ENCODE data around the gene VWA1. TPM values are rescaled to one million over a fixed set of nuclear protein-coding genes. Genes with fewer than 3 reads are reported as not detected.
"Not testable (repeated sequence)": the region's sequence is repeated elsewhere in the genome, so short reads cannot be mapped to it uniquely, and the experiment has no call there.

Gene VWA1
- polyA plus RNA-seq, 1 donor (not counting 4 experiments of a cell fraction or from before 2014, with no cell fraction given): 6.5 TPM

DNA sequence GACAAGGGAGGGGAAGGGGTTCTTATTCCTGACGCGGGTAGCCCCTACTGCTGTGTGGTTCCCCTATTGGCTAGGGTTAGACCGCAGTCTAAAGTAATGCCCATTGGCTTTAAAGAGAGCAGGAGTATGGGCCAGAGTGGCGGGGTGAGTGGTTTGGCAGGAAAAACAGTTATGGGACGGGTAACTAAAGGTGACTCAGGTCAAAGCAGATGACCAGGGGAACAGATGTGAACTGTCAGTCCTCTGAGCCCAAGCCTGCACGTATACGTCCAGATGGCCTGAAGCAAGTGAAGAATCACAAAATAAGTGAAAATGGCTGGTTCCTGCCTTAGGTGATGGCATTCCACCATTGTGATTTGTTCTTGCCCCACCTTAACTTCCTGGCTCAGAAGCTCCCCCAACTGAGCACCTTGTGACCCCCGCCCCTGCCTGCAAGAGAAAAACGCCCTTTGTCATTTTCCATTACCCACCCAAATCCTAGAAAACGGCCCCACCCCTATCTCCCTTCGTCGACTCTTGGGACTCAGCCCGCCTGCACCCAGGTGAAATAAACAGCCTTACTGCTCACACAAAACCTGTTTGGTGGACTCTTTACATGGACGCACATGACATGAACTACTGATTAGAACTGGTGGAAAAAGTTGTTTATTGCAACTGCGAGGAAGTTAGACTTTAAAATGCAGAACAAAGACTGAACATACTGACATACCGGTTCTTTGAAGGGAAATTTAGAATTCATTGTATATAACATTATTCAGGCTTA lies 35.3 kb downstream of the VWA1 start:
- Histone ChIP-seq H4K20me1 (ENCODE audit: control insufficient read depth, extremely low read depth, insufficient read depth, low read length) (peaks cover 5% of the 10 kb centered on the region), H2AFZ (ENCODE audit: control insufficient read depth, low read length) (peak overlapping the region; percentile 87), H3K9ac (ENCODE audit: control insufficient read depth, extremely low read depth, insufficient read depth, low read length) (peak overlapping the region; percentile 80), H3K4me3 (ENCODE audit: control insufficient read depth in 2 of 3, extremely low read depth in 1 of 3, insufficient read depth in 2 of 3, low read depth in 1 of 3, low read length in 3 of 3) (peak overlapping the region; percentile 66 to 91 (median 84)), H3K79me2 (ENCODE audit: control insufficient read depth, insufficient read depth, low read length) (peaks cover 35% of the 10 kb centered on the region), H3K36me3 (ENCODE audit: control insufficient read depth in 2 of 2, extremely low read depth in 1 of 2, insufficient read depth in 2 of 2, low read length in 2 of 2) (peaks cover 0 to 5% of the 10 kb centered on the region in 2 experiments), H3K27ac (ENCODE audit: control insufficient read depth, insufficient read depth, low read length) (peak overlapping the region; percentile 87), H3K9me3 (ENCODE audit: control insufficient read depth, low read depth, low read length) (no peaks in the 10 kb centered on the region), H3K9me1 (ENCODE audit: control insufficient read depth, extremely low read depth, insufficient read depth, low read length) (no peaks in the 10 kb centered on the region), H3K27me3 (ENCODE audit: control insufficient read depth, extremely low read depth, insufficient read depth, low read length) (no peaks in the 10 kb centered on the region), H3K4me1 (ENCODE audit: control insufficient read depth, extremely low read depth, insufficient read depth, low read length) (peaks cover 3% of the 10 kb centered on the region), H3K4me2 (ENCODE audit: control insufficient read depth, extremely low read depth, insufficient read depth, low read depth, low read length) (peak overlapping the region; percentile 86)
- dilution Hi-C loops (cut with MboI; ENCODE audit: extremely low pct_ligation_motif_present, low sequenced_read_pairs): no loop called here
- DNase-seq (ENCODE audit: low read depth, low spot score) (no peak), FAIRE-seq (no peak)
- TF ChIP-seq CTCF (optimal IDR thresholded peaks at IDR 0.05 in 1 of 3, IDR thresholded peaks at IDR 0.05 in 1 of 3, conservative IDR thresholded peaks at IDR 0.05 in 1 of 3; ENCODE audit: extremely low read depth in 1 of 3, insufficient read depth in 2 of 3, low read length in 3 of 3) (no peak), EZH2 (IDR thresholded peaks at IDR 0.05; ENCODE audit: low read length) (no peak)

DNA sequence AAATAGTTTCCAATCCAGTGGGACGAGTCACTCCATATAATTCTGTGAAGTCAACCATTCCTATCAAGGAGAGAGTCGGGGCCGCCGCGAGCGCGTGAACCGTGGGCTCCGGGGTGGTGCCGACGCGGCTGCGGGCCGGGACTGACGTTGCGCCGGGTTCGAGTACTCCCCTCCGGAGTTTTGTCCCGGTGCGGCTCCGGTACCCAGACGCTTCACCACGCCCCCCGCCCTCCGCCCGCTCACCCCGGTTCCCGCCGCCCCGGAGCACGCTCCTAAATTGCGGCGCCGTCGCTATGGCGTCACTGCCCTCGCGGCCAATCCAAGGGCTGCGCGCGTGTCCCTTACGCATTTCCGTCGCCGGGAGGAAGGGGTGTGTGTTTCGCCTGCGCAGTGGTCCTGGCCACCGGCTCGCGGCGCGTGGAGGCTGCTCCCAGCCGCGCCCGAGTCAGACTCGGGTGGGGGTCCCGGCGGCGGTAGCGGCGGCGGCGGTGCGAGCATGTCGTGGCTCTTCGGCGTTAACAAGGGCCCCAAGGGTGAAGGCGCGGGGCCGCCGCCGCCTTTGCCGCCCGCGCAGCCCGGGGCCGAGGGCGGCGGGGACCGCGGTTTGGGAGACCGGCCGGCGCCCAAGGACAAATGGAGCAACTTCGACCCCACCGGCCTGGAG lies 36.0 kb downstream of the VWA1 start, which contains the start of gene ATAD3B:
Gene ATAD3B, plus strand, starts transcription at position 377 of the 664 bp plus-strand sequence. Its CDS starts 120 bp downstream, at position 497.
- TF ChIP-seq CTCF (optimal IDR thresholded peaks at IDR 0.05 in 1 of 3, IDR thresholded peaks at IDR 0.05 in 1 of 3, conservative IDR thresholded peaks at IDR 0.05 in 1 of 3; ENCODE audit: extremely low read depth in 1 of 3, insufficient read depth in 2 of 3, low read length in 3 of 3): no peak
- Histone ChIP-seq H3K27me3 (ENCODE audit: control insufficient read depth, extremely low read depth, insufficient read depth, low read length) (no peaks in the 10 kb centered on the region), H2AFZ (ENCODE audit: control insufficient read depth, low read length) (peak within 1 kb of the TSS; percentile 87), H4K20me1 (ENCODE audit: control insufficient read depth, extremely low read depth, insufficient read depth, low read length) (peaks cover 5% of the 10 kb centered on the region), H3K9me1 (ENCODE audit: control insufficient read depth, extremely low read depth, insufficient read depth, low read length) (no peaks in the 10 kb centered on the region), H3K79me2 (ENCODE audit: control insufficient read depth, insufficient read depth, low read length) (peaks cover 41% of the 10 kb centered on the region), H3K9me3 (ENCODE audit: control insufficient read depth, low read depth, low read length) (no peaks in the 10 kb centered on the region), H3K27ac (ENCODE audit: control insufficient read depth, insufficient read depth, low read length) (peak within 1 kb of the TSS; percentile 87), H3K4me2 (ENCODE audit: control insufficient read depth, extremely low read depth, insufficient read depth, low read depth, low read length) (peak within 1 kb of the TSS; percentile 87), H3K4me1 (ENCODE audit: control insufficient read depth, extremely low read depth, insufficient read depth, low read length) (peaks cover 3% of the 10 kb centered on the region), H3K9ac (ENCODE audit: control insufficient read depth, extremely low read depth, insufficient read depth, low read length) (peak within 1 kb of the TSS; percentile 83), H3K4me3 (ENCODE audit: control insufficient read depth in 2 of 3, extremely low read depth in 1 of 3, insufficient read depth in 2 of 3, low read depth in 1 of 3, low read length in 3 of 3) (peak within 1 kb of the TSS; percentile 66 to 93 (median 93)), H3K36me3 (ENCODE audit: control insufficient read depth in 2 of 2, extremely low read depth in 1 of 2, insufficient read depth in 2 of 2, low read length in 2 of 2) (peaks cover 0 to 5% of the 10 kb centered on the region in 2 experiments)
- FAIRE-seq (no peak), DNase-seq (ENCODE audit: low read depth, low spot score) (peak; percentile 35)
- dilution Hi-C loops (cut with MboI; ENCODE audit: extremely low pct_ligation_motif_present, low sequenced_read_pairs): no loop called here

DNA sequence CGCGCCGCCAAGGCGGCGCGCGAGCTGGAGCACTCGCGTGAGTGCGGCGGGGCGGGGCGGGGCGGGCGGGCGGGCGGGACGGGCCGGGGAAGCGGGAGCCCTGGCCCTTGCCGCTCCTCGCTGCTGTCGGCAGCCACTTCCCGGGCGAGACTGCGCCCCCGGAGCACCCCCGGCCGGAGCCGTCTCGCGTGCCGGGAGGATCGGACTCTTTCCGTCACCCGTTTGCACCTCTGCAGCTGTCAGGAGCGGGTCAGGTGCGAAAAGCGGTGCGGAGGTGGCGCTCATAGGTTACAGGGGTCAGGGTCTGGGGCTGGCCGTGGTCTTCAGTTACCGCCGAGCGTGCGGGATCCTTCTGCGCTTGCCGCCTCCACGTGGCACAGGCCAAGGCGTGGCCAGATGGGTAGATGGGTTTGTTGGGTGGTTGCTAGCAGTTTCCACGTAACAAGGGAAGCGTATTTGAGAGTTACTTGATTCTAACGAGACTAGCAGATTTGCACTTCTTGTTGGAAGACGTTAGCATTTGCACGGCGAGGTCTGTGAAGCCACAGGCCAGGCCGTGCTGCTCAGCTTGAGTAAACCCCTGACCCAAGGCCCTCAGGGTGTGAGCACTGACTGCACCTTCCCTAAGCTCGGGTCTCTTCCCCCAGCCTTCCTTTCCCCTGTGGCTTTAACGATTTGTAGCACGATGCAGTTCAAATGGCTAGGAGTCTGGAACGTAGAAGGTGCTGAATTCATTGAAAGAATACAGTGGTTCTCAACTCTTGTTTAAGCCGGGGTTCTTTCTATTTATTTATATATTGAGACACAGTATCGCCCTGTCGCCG lies 36.8 kb downstream of the VWA1 start:
- H3K27me3 ChIP-seq (ENCODE audit: control insufficient read depth, extremely low read depth, insufficient read depth, low read length); dilution Hi-C loops (cut with MboI; ENCODE audit: extremely low pct_ligation_motif_present, low sequenced_read_pairs); H2AFZ ChIP-seq (ENCODE audit: control insufficient read depth, low read length); H4K20me1 ChIP-seq (ENCODE audit: control insufficient read depth, extremely low read depth, insufficient read depth, low read length); H3K36me3 ChIP-seq (ENCODE audit: control insufficient read depth in 2 of 2, extremely low read depth in 1 of 2, insufficient read depth in 2 of 2, low read length in 2 of 2); DNase-seq (ENCODE audit: low read depth, low spot score); H3K4me1 ChIP-seq (ENCODE audit: control insufficient read depth, extremely low read depth, insufficient read depth, low read length); H3K9me3 ChIP-seq (ENCODE audit: control insufficient read depth, low read depth, low read length); H3K9me1 ChIP-seq (ENCODE audit: control insufficient read depth, extremely low read depth, insufficient read depth, low read length): not testable (repeated sequence)
- H3K27ac ChIP-seq (ENCODE audit: control insufficient read depth, insufficient read depth, low read length): peak overlapping the region; percentile 56
- peak overlapping the region; percentile 50 to 93 (median 93) for H3K4me3 ChIP-seq (ENCODE audit: control insufficient read depth in 2 of 3, extremely low read depth in 1 of 3, insufficient read depth in 2 of 3, low read depth in 1 of 3, low read length in 3 of 3)
- H3K9ac ChIP-seq (ENCODE audit: control insufficient read depth, extremely low read depth, insufficient read depth, low read length): peak overlapping the region; percentile 83
- peak overlapping the region; percentile 87 for H3K4me2 ChIP-seq (ENCODE audit: control insufficient read depth, extremely low read depth, insufficient read depth, low read depth, low read length)
- peaks cover 49% of the 10 kb centered on the region for H3K79me2 ChIP-seq (ENCODE audit: control insufficient read depth, insufficient read depth, low read length)
- peak; percentile 44 for FAIRE-seq
